ENCODE data around the gene HOMEZ. TPM values are rescaled to one million over a fixed set of nuclear protein-coding genes. Genes with fewer than 3 reads are reported as not detected.
A peak's percentile ranks its signal among the peaks of the same experiment; 100 is the strongest.
"Not testable (repeated sequence)": the region's sequence is repeated elsewhere in the genome, so short reads cannot be mapped to it uniquely, and the experiment has no call there.

Gene HOMEZ
- total and polyA plus RNA-seq, 4 donors, result 4.9 to 15.0 (median 12.8) TPM

- H3K36me3 ChIP-seq (ENCODE audit: control insufficient read depth, insufficient read depth, low read length), result no peaks in the 10 kb centered on the region
- no peaks in the 10 kb centered on the region for H3K27me3 ChIP-seq (ENCODE audit: control insufficient read depth, insufficient read depth, low read length)
- 6% methylated on average over 26 of the region's 39 CpGs for WGBS (ENCODE audit: insufficient coverage)
- peaks cover 6% of the 10 kb centered on the region for H3K4me1 ChIP-seq (ENCODE audit: control insufficient read depth, insufficient read depth, low read length)
- no peaks in the 10 kb centered on the region for H3K9me3 ChIP-seq (ENCODE audit: control insufficient read depth, insufficient read depth, low read length)
- DNase-seq (ENCODE audit: low read depth in 4 of 6, low spot score in 6 of 6), result peak; percentile 38 to 92 (median 48)
- peak within 1 kb of the TSS; percentile 22 for H3K4me3 ChIP-seq (ENCODE audit: low read depth, low read length)
- H3K27ac ChIP-seq (ENCODE audit: low read depth, low read length), result peak within 1 kb of the TSS; percentile 67
Observed at GRCh38 chr14:23237772-23238594, 47.9 kb downstream of the HOMEZ start, which contains the start of gene RNF212B. RNF212B (plus strand) TSS chr14:23237936; CDS start chr14:23240346, 2,410 bp downstream.

- DNase-seq (ENCODE audit: low read depth in 4 of 6, low spot score in 6 of 6); H3K4me3 ChIP-seq (ENCODE audit: low read depth, low read length); H3K27ac ChIP-seq (ENCODE audit: low read depth, low read length); H3K4me1 ChIP-seq (ENCODE audit: control insufficient read depth, insufficient read depth, low read length); H3K27me3 ChIP-seq (ENCODE audit: control insufficient read depth, insufficient read depth, low read length); H3K36me3 ChIP-seq (ENCODE audit: control insufficient read depth, insufficient read depth, low read length); H3K9me3 ChIP-seq (ENCODE audit: control insufficient read depth, insufficient read depth, low read length): not testable (repeated sequence)
- WGBS (ENCODE audit: insufficient coverage), result 97% methylated on average over 16 of the region's 38 CpGs
Observed at GRCh38 chr14:23232241-23232808, 53.6 kb downstream of the HOMEZ start.

GRCh38 chr14:23228812-23229211, 57.1 kb downstream of the HOMEZ start:
- no CpG with 5 or more reads among the region's 1 CpG for WGBS (ENCODE audit: insufficient coverage)
- no peaks in the 10 kb centered on the region for H3K4me1 ChIP-seq (ENCODE audit: control insufficient read depth, insufficient read depth, low read length)
- no peak overlapping the region for H3K27ac ChIP-seq (ENCODE audit: low read depth, low read length)
- DNase-seq (ENCODE audit: low read depth in 4 of 6, low spot score in 6 of 6), result no peak
- no peak overlapping the region for H3K4me3 ChIP-seq (ENCODE audit: low read depth, low read length)
- no peaks in the 10 kb centered on the region for H3K36me3 ChIP-seq (ENCODE audit: control insufficient read depth, insufficient read depth, low read length)
- no peaks in the 10 kb centered on the region for H3K27me3 ChIP-seq (ENCODE audit: control insufficient read depth, insufficient read depth, low read length)
- H3K9me3 ChIP-seq (ENCODE audit: control insufficient read depth, insufficient read depth, low read length), result peaks cover 2% of the 10 kb centered on the region

GRCh38 chr14:23227566-23227965, 58.4 kb downstream of the HOMEZ start:
- Histone ChIP-seq H3K36me3 (ENCODE audit: control insufficient read depth, insufficient read depth, low read length) (no peaks in the 10 kb centered on the region), H3K9me3 (ENCODE audit: control insufficient read depth, insufficient read depth, low read length) (peaks cover 2% of the 10 kb centered on the region), H3K4me3 (ENCODE audit: low read depth, low read length) (no peak overlapping the region), H3K27me3 (ENCODE audit: control insufficient read depth, insufficient read depth, low read length) (no peaks in the 10 kb centered on the region), H3K4me1 (ENCODE audit: control insufficient read depth, insufficient read depth, low read length) (no peaks in the 10 kb centered on the region), H3K27ac (ENCODE audit: low read depth, low read length) (no peak overlapping the region)
- no peak for DNase-seq (ENCODE audit: low read depth in 4 of 6, low spot score in 6 of 6)
- 40% methylated on average over 1 of the region's 4 CpGs for WGBS (ENCODE audit: insufficient coverage)

- H3K36me3 ChIP-seq (ENCODE audit: control insufficient read depth, insufficient read depth, low read length); H3K27ac ChIP-seq (ENCODE audit: low read depth, low read length); H3K9me3 ChIP-seq (ENCODE audit: control insufficient read depth, insufficient read depth, low read length); DNase-seq (ENCODE audit: low read depth in 4 of 6, low spot score in 6 of 6); H3K27me3 ChIP-seq (ENCODE audit: control insufficient read depth, insufficient read depth, low read length); H3K4me1 ChIP-seq (ENCODE audit: control insufficient read depth, insufficient read depth, low read length); H3K4me3 ChIP-seq (ENCODE audit: low read depth, low read length): not testable (repeated sequence)
- WGBS (ENCODE audit: insufficient coverage), result no CpG with 5 or more reads among the region's 1 CpG
Observed at GRCh38 chr14:23224958-23225357, 61.0 kb downstream of the HOMEZ start.

Small RNA genes lying within 50 kb of the gene (small RNA-seq; reads per million reads assigned to genes)
- gene AL049829.1 (ENCODE audit: low replicate concordance) (not detected), gene RNU6-1046P (ENCODE audit: low replicate concordance) (not detected)

Other genes starting within 250 kb of the HOMEZ start
- gene PSMB11, start 243.9 kb downstream of the HOMEZ start, total RNA-seq, result not detected
- gene PSMB11, start 243.9 kb downstream of the HOMEZ start, polyA plus RNA-seq (ENCODE audit: insufficient read length in 2 of 2), result not detected
- gene CDH24, start 228.6 kb downstream of the HOMEZ start, total RNA-seq, result 10 to 100 TPM in 1 of 2 donors, 1 to 10 TPM in 1; 9.6 to 17.1 TPM
- 10 to 100 TPM; 37.9 to 46.0 TPM for gene CDH24, start 228.6 kb downstream of the HOMEZ start, polyA plus RNA-seq (ENCODE audit: insufficient read length in 2 of 2)
- 100 to 1,000 TPM in 1 of 2 donors, 10 to 100 TPM in 1; 63.2 to 125 TPM for gene ACIN1, start 191.0 kb downstream of the HOMEZ start, total RNA-seq
- 100 to 1,000 TPM; 196 to 229 TPM for gene ACIN1, start 191.0 kb downstream of the HOMEZ start, polyA plus RNA-seq (ENCODE audit: insufficient read length in 2 of 2)
- 10 to 100 TPM; 35.4 to 57.2 TPM for gene C14orf119, start 190.6 kb downstream of the HOMEZ start, total RNA-seq
- gene C14orf119, start 190.6 kb downstream of the HOMEZ start, polyA plus RNA-seq (ENCODE audit: insufficient read length in 2 of 2), result 10 to 100 TPM; 50.5 to 55.4 TPM
- gene CIROP, start 181.1 kb downstream of the HOMEZ start, total RNA-seq, result under 1 TPM; 0.10 to 0.61 TPM
- under 1 TPM; 0.06 to 0.10 TPM for gene CIROP, start 181.1 kb downstream of the HOMEZ start, polyA plus RNA-seq (ENCODE audit: insufficient read length in 2 of 2)
- 1 to 10 TPM in 1 of 2 donors, under 1 TPM in 1; 0.17 to 1.5 TPM for gene CEBPE, start 166.9 kb downstream of the HOMEZ start, total RNA-seq
- not detected for gene CEBPE, start 166.9 kb downstream of the HOMEZ start, polyA plus RNA-seq (ENCODE audit: insufficient read length in 2 of 2)
- gene SLC7A8, start 102.5 kb downstream of the HOMEZ start, total RNA-seq, result 10 to 100 TPM in 1 of 2 donors, 1 to 10 TPM in 1; 8.6 to 18.9 TPM
- gene SLC7A8, start 102.5 kb downstream of the HOMEZ start, polyA plus RNA-seq (ENCODE audit: insufficient read length in 2 of 2), result 10 to 100 TPM; 15.6 to 18.7 TPM
- gene RNF212B, start 48.2 kb downstream of the HOMEZ start, total RNA-seq, result not detected
- not detected for gene RNF212B, start 48.2 kb downstream of the HOMEZ start, polyA plus RNA-seq (ENCODE audit: insufficient read length in 2 of 2)
- gene PPP1R3E, start 16.7 kb upstream of the HOMEZ start, total RNA-seq, result 10 to 100 TPM; 11.3 to 15.7 TPM
- 10 to 100 TPM; 30.7 to 37.2 TPM for gene PPP1R3E, start 16.7 kb upstream of the HOMEZ start, polyA plus RNA-seq (ENCODE audit: insufficient read length in 2 of 2)
- 10 to 100 TPM; 22.4 to 27.7 TPM for gene BCL2L2, start 20.7 kb upstream of the HOMEZ start, total RNA-seq
- 10 to 100 TPM; 37.4 to 41.1 TPM for gene BCL2L2, start 20.7 kb upstream of the HOMEZ start, polyA plus RNA-seq (ENCODE audit: insufficient read length in 2 of 2)
- 100 to 1,000 TPM in 1 of 2 donors, 10 to 100 TPM in 1; 94.9 to 117 TPM for gene PABPN1, start 35.3 kb upstream of the HOMEZ start, total RNA-seq
- 100 to 1,000 TPM; 235 to 282 TPM for gene PABPN1, start 35.3 kb upstream of the HOMEZ start, polyA plus RNA-seq (ENCODE audit: insufficient read length in 2 of 2)
- 100 to 1,000 TPM; 167 to 333 TPM for gene SLC22A17, start 66.8 kb upstream of the HOMEZ start, total RNA-seq
- gene SLC22A17, start 66.8 kb upstream of the HOMEZ start, polyA plus RNA-seq (ENCODE audit: insufficient read length in 2 of 2), result 100 to 1,000 TPM; 494 to 541 TPM
- 10 to 100 TPM; 11.1 to 26.5 TPM for gene EFS, start 79.0 kb upstream of the HOMEZ start, total RNA-seq
- 10 to 100 TPM; 42.7 to 45.6 TPM for gene EFS, start 79.0 kb upstream of the HOMEZ start, polyA plus RNA-seq (ENCODE audit: insufficient read length in 2 of 2)
- not detected for gene IL25, start 86.7 kb upstream of the HOMEZ start, total RNA-seq
- not detected for gene IL25, start 86.7 kb upstream of the HOMEZ start, polyA plus RNA-seq (ENCODE audit: insufficient read length in 2 of 2)
- gene CMTM5, start 90.9 kb upstream of the HOMEZ start, total RNA-seq, result 10 to 100 TPM; 33.9 to 46.7 TPM
- 10 to 100 TPM; 71.8 to 78.2 TPM for gene CMTM5, start 90.9 kb upstream of the HOMEZ start, polyA plus RNA-seq (ENCODE audit: insufficient read length in 2 of 2)
- gene MYH6, start 122.1 kb upstream of the HOMEZ start, total RNA-seq, result under 1 TPM in 1 of 2 donors, not detected in 1; 0.11 TPM
- under 1 TPM in 1 of 2 donors, not detected in 1; 0.16 TPM for gene MYH6, start 122.1 kb upstream of the HOMEZ start, polyA plus RNA-seq (ENCODE audit: insufficient read length in 2 of 2)
- 1 to 10 TPM in 1 of 2 donors, under 1 TPM in 1; 0.99 to 1.2 TPM for gene MYH7, start 149.5 kb upstream of the HOMEZ start, total RNA-seq
- gene MYH7, start 149.5 kb upstream of the HOMEZ start, polyA plus RNA-seq (ENCODE audit: insufficient read length in 2 of 2), result 1 to 10 TPM; 2.2 to 2.9 TPM
- gene NGDN, start 183.6 kb upstream of the HOMEZ start, total RNA-seq, result 10 to 100 TPM; 47.4 to 51.8 TPM
- 10 to 100 TPM; 49.0 to 53.5 TPM for gene NGDN, start 183.6 kb upstream of the HOMEZ start, polyA plus RNA-seq (ENCODE audit: insufficient read length in 2 of 2)